Activated T-cell treated with anti-CD3 and anti-CD28 coated beads, Interleukin-2, amount 50 U/mL, for 4 hours (primary cell): ENCODE data around the gene GLP2R. TPM values are rescaled to one million over a fixed set of nuclear protein-coding genes. Genes with fewer than 3 reads are reported as not detected.

Experiments used
- ATAC-seq, 2 donors: fragments of 200-7000 bp; cut with Tn5 transposase; one replicate each; pipeline ENCODE4 v1.10.0; 2021
- DNase-seq: peaks from one replicate; pipeline ENCODE4 v3.0.0-alpha.2; 2020
- H3K27me3 Mint-ChIP-seq: one replicate; pipeline ENCODE4 v1.8.0; 2021; ENCODE audit warnings: low read depth, mixed read lengths
- H3K36me3 Mint-ChIP-seq: one replicate; pipeline ENCODE4 v1.8.0; 2022; ENCODE audit warnings: mixed read lengths; ENCODE audit not compliant: insufficient read depth
- H3K4me1 Mint-ChIP-seq: one replicate; pipeline ENCODE4 v1.8.0; 2021; ENCODE audit warnings: low read depth, mixed read lengths
- H3K4me3 Mint-ChIP-seq: one replicate; pipeline ENCODE4 v1.8.0; 2021; ENCODE audit warnings: mild to moderate bottlenecking, moderate library complexity, mixed read lengths
- H3K9me3 Mint-ChIP-seq: one replicate; pipeline ENCODE4 v1.8.0; 2021; ENCODE audit warnings: mixed read lengths
- total RNA-seq, 3 donors: library from RNA; stranded (reverse); gene quantifications; one replicate each; pipeline ENCODE4 v1.2.1, GENCODE V29; 2021

The GLP2R gene
- total RNA-seq, 3 donors from 2014 or later, result not detected

GRCh38 chr17:9824797-9825338 is 856 bp upstream of the GLP2R start:
- DNase-seq (no peak), ATAC-seq (no peak)
- Mint-ChIP-seq H3K9me3 (peaks cover 4% of the 10 kb centered on the region), H3K4me3 (no peak overlapping the region), H3K4me1 (no peaks in the 10 kb centered on the region), H3K36me3 (no peaks in the 10 kb centered on the region), H3K27me3 (peaks cover 17% of the 10 kb centered on the region)

DNA sequence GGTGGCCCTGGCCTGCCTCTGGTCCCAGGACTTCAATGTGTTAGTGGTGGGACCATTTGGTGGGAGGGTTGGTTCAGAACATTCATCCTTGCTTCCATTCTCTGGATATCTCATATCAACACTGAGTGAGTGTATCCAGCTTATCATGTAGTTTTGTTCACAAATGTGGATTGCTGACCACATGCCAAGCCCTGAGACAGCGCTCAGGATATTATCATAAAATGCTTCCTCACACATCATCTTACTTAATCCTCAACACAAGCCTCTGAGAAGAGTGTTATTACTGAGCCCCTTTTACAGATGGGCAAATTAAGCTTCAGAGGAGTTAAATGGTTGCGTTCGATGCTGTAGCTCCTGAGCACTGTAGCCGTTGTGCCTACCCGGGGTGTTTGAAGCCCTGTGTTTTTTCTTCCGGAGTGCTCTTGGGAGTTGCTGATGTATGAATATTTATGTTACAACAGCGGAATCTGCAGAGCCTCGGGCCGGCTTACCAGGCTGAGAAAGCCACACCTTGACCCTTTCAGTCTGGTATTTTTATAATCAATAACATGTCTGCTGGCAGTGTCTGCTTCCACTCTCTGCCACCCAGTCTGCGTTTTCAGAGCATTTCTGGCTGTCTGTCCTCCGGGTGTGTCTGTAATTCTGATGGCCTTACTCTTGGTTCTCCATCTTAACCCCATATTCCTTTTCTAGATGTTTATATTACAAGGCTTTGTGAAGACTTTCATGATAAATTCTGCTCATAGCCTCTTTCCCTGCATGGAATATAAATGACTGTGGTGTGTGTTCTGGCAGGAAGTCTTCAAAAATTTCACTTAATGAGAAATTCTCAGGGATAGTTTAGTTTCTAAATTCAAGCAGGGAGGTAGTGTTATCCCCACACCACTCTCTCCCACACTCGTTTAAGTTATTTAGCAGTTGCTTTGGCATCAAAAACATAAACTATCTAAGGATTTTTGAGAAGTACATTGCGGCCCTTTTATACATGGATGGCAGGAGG is 2.9 kb downstream of the GLP2R start:
- Mint-ChIP-seq H3K36me3 (no peaks in the 10 kb centered on the region), H3K4me3 (no peak overlapping the region), H3K27me3 (peaks cover 9% of the 10 kb centered on the region), H3K4me1 (no peaks in the 10 kb centered on the region), H3K9me3 (no peaks in the 10 kb centered on the region)
- DNase-seq, result no peak
- no peak for ATAC-seq

DNA sequence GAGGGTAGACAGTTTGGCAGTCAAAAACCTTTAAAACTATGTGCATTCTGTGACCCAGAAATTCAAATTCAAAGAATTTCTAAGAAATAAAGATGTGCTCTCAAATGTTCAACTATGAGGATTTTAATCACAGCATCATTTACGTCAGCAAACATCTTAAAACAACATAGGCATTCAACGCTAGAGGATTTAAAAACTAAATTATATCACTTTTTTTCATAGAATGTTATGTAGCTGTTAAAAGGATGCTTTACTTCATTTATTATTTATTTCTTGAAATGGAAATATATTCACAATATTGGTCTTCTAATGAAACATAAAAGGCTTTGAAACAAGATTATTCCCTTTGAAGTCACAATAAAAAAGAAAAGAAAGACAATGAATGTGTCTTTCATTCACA is 3.6 kb downstream of the GLP2R start:
- Mint-ChIP-seq H3K27me3 (peaks cover 9% of the 10 kb centered on the region), H3K4me1 (no peaks in the 10 kb centered on the region), H3K36me3 (no peaks in the 10 kb centered on the region), H3K4me3 (no peak overlapping the region), H3K9me3 (no peaks in the 10 kb centered on the region)
- ATAC-seq (no peak), DNase-seq (no peak)

GRCh38 chr17:9830711-9831110 is 5.0 kb downstream of the GLP2R start:
- Mint-ChIP-seq H3K27me3 (peaks cover 8% of the 10 kb centered on the region), H3K36me3 (no peaks in the 10 kb centered on the region), H3K4me1 (no peaks in the 10 kb centered on the region), H3K9me3 (no peaks in the 10 kb centered on the region), H3K4me3 (no peak overlapping the region)
- DNase-seq (no peak), ATAC-seq (no peak)

DNA sequence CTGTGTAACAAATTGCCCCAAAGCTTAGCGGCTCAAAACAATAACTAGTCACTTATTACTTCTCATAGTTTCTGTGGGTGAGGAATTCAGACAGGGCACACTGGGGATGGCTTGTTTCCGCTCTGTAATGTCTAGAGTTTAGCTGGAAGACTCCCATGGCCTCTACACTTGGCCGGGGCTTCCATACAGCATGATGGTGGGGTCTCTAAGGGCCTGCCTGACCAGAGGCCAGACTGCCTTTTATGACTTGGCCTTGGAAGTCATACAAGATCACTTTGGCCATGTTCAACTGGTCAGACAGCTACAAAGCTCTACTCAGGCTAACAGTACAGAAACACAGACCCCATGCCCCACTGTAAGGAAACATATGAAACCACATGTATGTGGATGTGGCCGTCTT is 8.2 kb downstream of the GLP2R start:
- ATAC-seq (no peak), DNase-seq (no peak)
- Mint-ChIP-seq H3K36me3 (no peaks in the 10 kb centered on the region), H3K4me1 (no peaks in the 10 kb centered on the region), H3K9me3 (no peaks in the 10 kb centered on the region), H3K27me3 (peaks cover 6% of the 10 kb centered on the region), H3K4me3 (no peak overlapping the region)

GRCh38 chr17:9837551-9838471 is 12.1 kb downstream of the GLP2R start:
- Mint-ChIP-seq H3K27me3 (peaks cover 6% of the 10 kb centered on the region), H3K4me1 (no peaks in the 10 kb centered on the region), H3K4me3 (no peak overlapping the region), H3K36me3 (no peaks in the 10 kb centered on the region), H3K9me3 (no peaks in the 10 kb centered on the region)
- DNase-seq, result no peak
- no peak for ATAC-seq

- H3K4me1 Mint-ChIP-seq, result no peaks in the 10 kb centered on the region
- no peaks in the 10 kb centered on the region for H3K36me3 Mint-ChIP-seq
- peaks cover 10% of the 10 kb centered on the region for H3K27me3 Mint-ChIP-seq
- no peak overlapping the region for H3K4me3 Mint-ChIP-seq
- ATAC-seq (no peak), DNase-seq (no peak)
- no peaks in the 10 kb centered on the region for H3K9me3 Mint-ChIP-seq
These were observed 13.7 kb downstream of the GLP2R start for GRCh38 chr17:9839433-9839832.

DNA sequence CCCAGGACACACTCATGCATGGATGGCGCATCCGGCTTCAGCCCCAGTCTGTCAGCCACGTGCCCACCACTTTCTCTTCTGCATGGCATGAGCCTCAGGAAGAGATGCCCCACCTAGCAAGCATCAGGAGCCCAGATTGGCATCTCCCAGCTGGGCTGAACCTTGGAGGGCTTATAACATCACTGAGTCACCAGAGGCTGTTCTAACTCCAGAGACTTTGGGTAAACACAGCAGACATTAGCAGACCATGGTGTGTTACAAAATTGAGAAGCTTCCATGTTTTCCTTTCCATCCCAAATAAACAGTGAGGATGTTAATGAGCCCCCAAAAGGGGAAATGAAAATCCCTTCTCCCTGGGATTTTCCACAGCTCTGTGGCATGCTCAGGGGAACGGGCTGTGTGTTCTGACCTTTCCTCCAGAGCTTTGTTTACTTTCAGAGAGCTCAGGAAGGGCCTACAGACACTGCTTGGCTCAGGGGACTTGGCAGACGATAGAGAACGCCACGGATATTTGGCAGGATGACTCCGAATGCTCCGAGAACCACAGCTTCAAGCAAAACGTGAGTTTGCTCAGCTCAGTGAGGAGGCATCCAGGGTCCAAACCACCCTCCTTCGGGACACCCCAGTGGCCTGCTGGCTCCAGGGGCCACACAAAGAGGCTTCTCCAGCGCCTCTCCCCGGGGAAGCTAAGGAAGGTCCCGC is 16.5 kb downstream of the GLP2R start:
- ATAC-seq, result no peak
- Mint-ChIP-seq H3K4me3 (no peak overlapping the region), H3K4me1 (no peaks in the 10 kb centered on the region), H3K9me3 (no peaks in the 10 kb centered on the region), H3K27me3 (peaks cover 11% of the 10 kb centered on the region), H3K36me3 (no peaks in the 10 kb centered on the region)
- DNase-seq, result no peak

- no peak for DNase-seq
- no peaks in the 10 kb centered on the region for H3K9me3 Mint-ChIP-seq
- no peaks in the 10 kb centered on the region for H3K36me3 Mint-ChIP-seq
- peaks cover 9% of the 10 kb centered on the region for H3K27me3 Mint-ChIP-seq
- ATAC-seq, result no peak
- H3K4me3 Mint-ChIP-seq, result no peak overlapping the region
- H3K4me1 Mint-ChIP-seq, result no peaks in the 10 kb centered on the region
These were observed 17.7 kb downstream of the GLP2R start for GRCh38 chr17:9843152-9844010.

- DNase-seq (no peak), ATAC-seq (no peak)
- H3K4me3 Mint-ChIP-seq, result no peak overlapping the region
- H3K36me3 Mint-ChIP-seq, result no peaks in the 10 kb centered on the region
- no peaks in the 10 kb centered on the region for H3K9me3 Mint-ChIP-seq
- H3K27me3 Mint-ChIP-seq, result peaks cover 6% of the 10 kb centered on the region
- H3K4me1 Mint-ChIP-seq, result no peaks in the 10 kb centered on the region
These were observed 18.4 kb downstream of the GLP2R start for GRCh38 chr17:9844153-9844552.

DNA sequence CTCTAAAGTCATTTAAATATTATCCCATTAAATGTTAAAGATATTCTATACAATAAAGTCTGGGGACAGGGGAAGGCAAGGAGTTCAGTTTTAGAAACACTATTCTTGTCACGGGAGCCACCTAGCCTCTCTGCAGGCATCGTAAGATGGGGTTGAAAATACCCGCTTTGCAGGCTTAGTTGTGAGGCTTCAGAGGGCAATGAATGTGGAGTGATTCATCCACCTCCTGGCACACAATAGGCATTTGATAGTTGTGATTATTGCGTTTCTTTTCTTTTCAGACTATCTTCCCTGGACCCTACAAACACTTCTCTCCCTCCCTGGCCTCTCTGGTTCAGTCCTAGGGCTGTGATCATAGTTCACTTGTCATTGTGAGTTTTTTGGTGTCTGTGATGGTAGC is 19.6 kb downstream of the GLP2R start:
- H3K4me1 Mint-ChIP-seq, result no peaks in the 10 kb centered on the region
- H3K9me3 Mint-ChIP-seq, result no peaks in the 10 kb centered on the region
- no peak for DNase-seq
- H3K27me3 Mint-ChIP-seq, result peaks cover 6% of the 10 kb centered on the region
- H3K4me3 Mint-ChIP-seq, result no peak overlapping the region
- H3K36me3 Mint-ChIP-seq, result no peaks in the 10 kb centered on the region
- no peak for ATAC-seq

DNA sequence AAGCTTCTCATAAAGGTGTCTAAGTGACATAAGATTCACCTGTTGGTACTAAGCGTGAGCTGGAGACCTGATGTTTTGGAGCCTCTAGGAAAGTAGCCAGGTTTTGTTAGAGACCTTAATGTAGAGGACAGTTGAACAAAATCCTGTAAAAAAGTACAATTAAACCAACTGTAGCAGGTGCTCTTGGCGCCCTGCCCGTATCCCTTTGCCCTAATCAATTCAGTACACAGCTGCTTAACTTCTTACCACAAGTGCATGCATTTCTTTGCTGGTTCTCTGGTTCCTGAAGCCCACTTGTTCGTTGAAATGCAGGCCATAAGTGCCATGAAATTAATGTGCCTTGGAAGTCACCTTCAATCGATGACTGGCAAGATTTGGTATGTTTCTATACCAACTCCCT is 24.4 kb downstream of the GLP2R start:
- Mint-ChIP-seq H3K27me3 (peaks cover 3% of the 10 kb centered on the region), H3K4me1 (no peaks in the 10 kb centered on the region), H3K4me3 (no peak overlapping the region), H3K9me3 (peaks cover 5% of the 10 kb centered on the region), H3K36me3 (no peaks in the 10 kb centered on the region)
- ATAC-seq, result no peak
- no peak for DNase-seq

GRCh38 chr17:9854255-9854654 is 28.5 kb downstream of the GLP2R start:
- Mint-ChIP-seq H3K27me3 (peaks cover 2% of the 10 kb centered on the region), H3K4me3 (no peak overlapping the region), H3K9me3 (peaks cover 9% of the 10 kb centered on the region), H3K36me3 (no peaks in the 10 kb centered on the region), H3K4me1 (no peaks in the 10 kb centered on the region)
- DNase-seq (no peak), ATAC-seq (no peak)
